K562 (cell line): Measurements from ENCODE around the gene ERP44. TPM values are rescaled to one million over a fixed set of nuclear protein-coding genes. Genes with fewer than 3 reads are reported as not detected.
A peak's percentile ranks its signal among the peaks of the same experiment; 100 is the strongest.

Experiments used
- ATF2 ChIP-seq: sonication (generic); formaldehyde crosslinking; IDR thresholded peaks from 2 replicates; pipeline ENCODE4 v1.8.1; 2022; ENCODE audit warnings: missing genetic modification reagents
- C11orf30 ChIP-seq: fragments of 450-650 bp; IDR thresholded peaks from 2 replicates; pipeline ENCODE4 v1.6.1; 2016; ENCODE audit warnings: low read depth, mild to moderate bottlenecking
- EP400 ChIP-seq: fragments of 450-650 bp; IDR thresholded peaks from 2 replicates; pipeline ENCODE4 v1.6.1; 2017; ENCODE audit warnings: antibody characterized with exemption, mild to moderate bottlenecking, moderate library complexity
- ETV5 ChIP-seq: sonication (generic); formaldehyde crosslinking; IDR thresholded peaks from 2 replicates; pipeline ENCODE4 v1.4.0; 2020; ENCODE audit warnings: low read depth, mild to moderate bottlenecking, missing genetic modification reagents
- GTF2A2 ChIP-seq: IDR thresholded peaks from 2 replicates; pipeline ENCODE4 v1.6.1; 2016; ENCODE audit warnings: mild to moderate bottlenecking, missing genetic modification characterization, missing compliant biosample characterization
- GTF2F1 ChIP-seq: IDR thresholded peaks from 2 replicates; pipeline ENCODE4 v1.6.1; 2011; ENCODE audit warnings: low read depth, low read length, improper control_type of control experiment
- HNRNPK ChIP-seq: fragments of 200-400 bp; formaldehyde crosslinking; IDR thresholded peaks from one replicate; pipeline ENCODE4 v1.6.1; 2018; ENCODE audit warnings: mild to moderate bottlenecking, low read depth, low read length; ENCODE audit not compliant: poor library complexity, severe bottlenecking
- KLF13 ChIP-seq: fragments of 450-650 bp; IDR thresholded peaks from 2 replicates; pipeline ENCODE4 v1.6.1; 2016; ENCODE audit warnings: missing genetic modification characterization, low read depth, mild to moderate bottlenecking, missing compliant biosample characterization, moderate library complexity, borderline replicate concordance
- MCM2 ChIP-seq: fragments of 450-650 bp; IDR thresholded peaks from 2 replicates; pipeline ENCODE4 v1.6.1; 2017; ENCODE audit warnings: low read depth, mild to moderate bottlenecking
- MIER1 ChIP-seq: fragments of 450-650 bp; IDR thresholded peaks from 2 replicates; pipeline ENCODE4 v1.6.1; 2016; ENCODE audit warnings: antibody characterized with exemption, mild to moderate bottlenecking, low read depth
- MTA2 ChIP-seq: fragments of 450-650 bp; IDR thresholded peaks from 2 replicates; pipeline ENCODE4 v1.6.1; 2016; ENCODE audit warnings: low read depth
- POLR2B ChIP-seq: fragments of 450-650 bp; IDR thresholded peaks from 2 replicates; pipeline ENCODE4 v1.6.1; 2018; ENCODE audit warnings: low read depth; ENCODE audit not compliant: partially characterized antibody
- ZBTB49 ChIP-seq: sonication (generic); formaldehyde crosslinking; IDR thresholded peaks from 2 replicates; pipeline ENCODE4 v1.8.0; 2022; ENCODE audit warnings: missing genetic modification reagents, mild to moderate bottlenecking, borderline replicate concordance
- ZBTB9 ChIP-seq: fragments of 450-650 bp; formaldehyde crosslinking; IDR thresholded peaks from 2 replicates; pipeline ENCODE4 v1.4.0; 2020; ENCODE audit warnings: mild to moderate bottlenecking, moderate library complexity
- ZFP30 ChIP-seq: fragments of 250-450 bp; sonication (Bioruptor Pico); IDR thresholded peaks from 2 replicates; pipeline ENCODE4 v1.8.0; 2022; ENCODE audit warnings: moderate library complexity, mild to moderate bottlenecking, inconsistent platforms, borderline replicate concordance
- ZKSCAN3 ChIP-seq: fragments of 250-450 bp; sonication (Bioruptor Pico); IDR thresholded peaks from 2 replicates; pipeline ENCODE4 v1.4.0; 2020
- ZNF444 ChIP-seq: fragments of 250-450 bp; sonication (Bioruptor Pico); IDR thresholded peaks from 2 replicates; pipeline ENCODE4 v1.4.0; 2020; ENCODE audit warnings: mild to moderate bottlenecking, moderate library complexity
- ZNF780A ChIP-seq: fragments of 250-450 bp; sonication (Bioruptor Pico); IDR thresholded peaks from 2 replicates; pipeline ENCODE4 v1.5.0; 2021; ENCODE audit warnings: mild to moderate bottlenecking
- polyA plus RNA-seq, 8 experiments: library from polyadenylated mRNA; depleted of rRNA in 4 of 8; stranded (reverse) in 5 of 8; unstranded in 3 of 8; fragments of >200 nt; fragmentation: Nextera tagmentation in 2 of 8; fragmentation: Illumina TruSeq in 1 of 8; extraction: Ambion mirVana in 2 of 8; extraction: Trizol in 1 of 8; gene quantifications; 2 replicates each; pipeline versions ENCODE4 v1.2.1 to v1.2.3, GENCODE V29; 2011 to 2014; ENCODE audit warnings: inconsistent platforms in 1 of 8, missing spikeins in 1 of 8
- total RNA-seq, 7 experiments: library from RNA; depleted of rRNA in 6 of 7; stranded (reverse); fragments of >200 nt in 6 of 7; fragmentation: Illumina TruSeq in 2 of 7; extraction: Trizol in 2 of 7; gene quantifications; 2 replicates each; pipeline versions ENCODE4 v1.2.1 to v1.2.3, GENCODE V29; 2011 to 2021; ENCODE audit warnings: low replicate concordance in 1 of 7
- TF ChIP-seq, protein P1 (sequence below), 2 experiments: fragments of 250-450 bp in 1 of 2; fragments of 450-650 bp in 1 of 2; sonication (Bioruptor Pico) in 1 of 2; IDR thresholded peaks; 2 replicates each; pipeline versions ENCODE4 v1.6.1 to v1.8.0; 2016 to 2021; ENCODE audit warnings: mild to moderate bottlenecking in 2 of 2, moderate library complexity in 2 of 2, missing compliant biosample characterization in 1 of 2, missing genetic modification characterization in 1 of 2
- TF ChIP-seq, protein P2 (sequence below): fragments of 450-650 bp; IDR thresholded peaks from 2 replicates; pipeline ENCODE4 v1.6.1; 2016; ENCODE audit warnings: borderline replicate concordance
- TF ChIP-seq, protein P3 (sequence below): sonication (generic); formaldehyde crosslinking; IDR thresholded peaks from 2 replicates; pipeline ENCODE4 v1.8.0; 2022; ENCODE audit warnings: mild to moderate bottlenecking, low read depth, missing genetic modification reagents

Gene ERP44
- total and polyA plus RNA-seq, 9 of the 15 experiments (the other 6 are each of a cell fraction or from before 2014, with no cell fraction given), result 9.2 to 23.4 (median 13.6) TPM

DNA sequence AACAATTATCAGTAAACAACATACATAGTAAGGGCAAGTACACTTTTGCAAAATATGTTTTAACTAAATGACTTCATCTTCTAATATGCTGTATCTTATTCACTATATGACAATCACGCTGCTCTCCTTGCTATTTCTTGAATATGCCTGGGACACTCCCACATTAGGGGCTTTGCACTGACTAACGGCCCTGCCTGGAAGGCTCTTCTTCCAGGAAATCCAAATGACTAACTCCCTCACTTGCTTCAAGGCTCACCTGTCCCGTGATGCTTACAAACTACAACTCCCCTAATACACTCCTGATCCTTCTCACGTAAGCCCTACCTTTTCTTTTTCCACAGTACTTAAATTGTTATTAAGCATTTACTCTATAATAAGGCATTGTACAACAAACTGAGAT is 10.6 kb downstream of the ERP44 start (continued):
- TF ChIP-seq ZFP30 (CRISPR knock-in tag) (no peak), EP400 (peak; percentile 29; the same call in 1 of the 2 replicates), GTF2A2 (tag) (no peak), KLF13 (tag) (no peak), GTF2F1 (no peak), ZKSCAN3 (CRISPR knock-in tag) (no peak), HNRNPK (no peak), MTA2 (no peak), ATF2 (CRISPR knock-in tag) (no peak), ZNF444 (CRISPR knock-in tag) (no peak), MCM2 (no peak), ZBTB9 (no peak), ZBTB49 (no peak), C11orf30 (no peak), ZNF780A (CRISPR knock-in tag) (no peak), MIER1 (no peak), POLR2B (no peak), ETV5 (CRISPR knock-in tag) (no peak)
- TF ChIP-seq, protein P1, sequence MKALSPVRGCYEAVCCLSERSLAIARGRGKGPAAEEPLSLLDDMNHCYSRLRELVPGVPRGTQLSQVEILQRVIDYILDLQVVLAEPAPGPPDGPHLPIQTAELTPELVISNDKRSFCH (CRISPR knock-in tag; IDR thresholded peaks at IDR 0.05), result no peak
- TF ChIP-seq, protein P1 (tag; IDR thresholded peaks at IDR 0.05), result no peak
- TF ChIP-seq, protein P2, sequence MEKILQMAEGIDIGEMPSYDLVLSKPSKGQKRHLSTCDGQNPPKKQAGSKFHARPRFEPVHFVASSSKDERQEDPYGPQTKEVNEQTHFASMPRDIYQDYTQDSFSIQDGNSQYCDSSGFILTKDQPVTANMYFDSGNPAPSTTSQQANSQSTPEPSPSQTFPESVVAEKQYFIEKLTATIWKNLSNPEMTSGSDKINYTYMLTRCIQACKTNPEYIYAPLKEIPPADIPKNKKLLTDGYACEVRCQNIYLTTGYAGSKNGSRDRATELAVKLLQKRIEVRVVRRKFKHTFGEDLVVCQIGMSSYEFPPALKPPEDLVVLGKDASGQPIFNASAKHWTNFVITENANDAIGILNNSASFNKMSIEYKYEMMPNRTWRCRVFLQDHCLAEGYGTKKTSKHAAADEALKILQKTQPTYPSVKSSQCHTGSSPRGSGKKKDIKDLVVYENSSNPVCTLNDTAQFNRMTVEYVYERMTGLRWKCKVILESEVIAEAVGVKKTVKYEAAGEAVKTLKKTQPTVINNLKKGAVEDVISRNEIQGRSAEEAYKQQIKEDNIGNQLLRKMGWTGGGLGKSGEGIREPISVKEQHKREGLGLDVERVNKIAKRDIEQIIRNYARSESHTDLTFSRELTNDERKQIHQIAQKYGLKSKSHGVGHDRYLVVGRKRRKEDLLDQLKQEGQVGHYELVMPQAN, result no peak
- TF ChIP-seq, protein P3, sequence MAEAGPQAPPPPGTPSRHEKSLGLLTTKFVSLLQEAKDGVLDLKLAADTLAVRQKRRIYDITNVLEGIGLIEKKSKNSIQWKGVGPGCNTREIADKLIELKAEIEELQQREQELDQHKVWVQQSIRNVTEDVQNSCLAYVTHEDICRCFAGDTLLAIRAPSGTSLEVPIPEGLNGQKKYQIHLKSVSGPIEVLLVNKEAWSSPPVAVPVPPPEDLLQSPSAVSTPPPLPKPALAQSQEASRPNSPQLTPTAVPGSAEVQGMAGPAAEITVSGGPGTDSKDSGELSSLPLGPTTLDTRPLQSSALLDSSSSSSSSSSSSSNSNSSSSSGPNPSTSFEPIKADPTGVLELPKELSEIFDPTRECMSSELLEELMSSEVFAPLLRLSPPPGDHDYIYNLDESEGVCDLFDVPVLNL (CRISPR knock-in tag), result no peak
